ENCODE results near the gene OR14A16. TPM values are rescaled to one million over a fixed set of nuclear protein-coding genes. Genes with fewer than 3 reads are reported as not detected.

Gene OR14A16
- total RNA-seq, 1 experiment from 2014 or later: not detected

DNA sequence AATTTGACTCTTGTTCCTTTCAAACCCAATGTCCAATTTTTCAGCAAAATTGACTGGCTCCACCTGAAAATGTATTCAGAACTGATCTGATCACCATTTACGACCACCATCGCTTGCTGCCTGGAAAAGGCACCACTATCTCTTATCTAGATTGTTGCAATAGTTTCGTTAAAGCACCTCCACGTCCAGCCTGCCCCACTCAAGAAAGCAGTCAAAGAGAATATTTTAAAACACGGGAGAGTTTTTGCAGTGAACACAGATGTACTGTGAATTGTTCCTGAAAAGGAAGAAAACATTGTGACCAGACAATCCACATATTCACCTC lies 21.7 kb upstream of the OR14A16 start:
- Histone ChIP-seq H3K27me3 (ENCODE audit: control insufficient read depth, insufficient read depth, low read length) (no peaks in the 10 kb centered on the region), H3K27ac (ENCODE audit: low read length) (no peak overlapping the region), H3K4me1 (ENCODE audit: control insufficient read depth, insufficient read depth, low read length) (no peaks in the 10 kb centered on the region), H3K36me3 (ENCODE audit: control insufficient read depth, insufficient read depth, low read length) (no peaks in the 10 kb centered on the region), H3K9me3 (ENCODE audit: control insufficient read depth, insufficient read depth, low read depth, low read length) (no peaks in the 10 kb centered on the region; the same call in 1 of the 2 replicates), H3K4me3 (ENCODE audit: low read depth in 2 of 2, low read length in 2 of 2) (no peak overlapping the region)
- in situ Hi-C loops (cut with HindIII; ENCODE audit: low pct_unique_long_range_greater_than_20kb, low sequenced_read_pairs) (no loop called here), intact Hi-C loops (cut with micrococcal nuclease; ENCODE audit: unreplicated experiment) (no loop called here)
- TF ChIP-seq TCF7L2 (IDR thresholded peaks at IDR 0.05; ENCODE audit: low read depth, low read length) (no peak), SIN3A (IDR thresholded peaks at IDR 0.05; ENCODE audit: borderline replicate concordance, insufficient read depth, low read depth, low read length) (no peak), POLR2AphosphoS5 (IDR thresholded peaks at IDR 0.05; ENCODE audit: low read depth, low read length) (no peak)
- TF ChIP-seq, protein P1, sequence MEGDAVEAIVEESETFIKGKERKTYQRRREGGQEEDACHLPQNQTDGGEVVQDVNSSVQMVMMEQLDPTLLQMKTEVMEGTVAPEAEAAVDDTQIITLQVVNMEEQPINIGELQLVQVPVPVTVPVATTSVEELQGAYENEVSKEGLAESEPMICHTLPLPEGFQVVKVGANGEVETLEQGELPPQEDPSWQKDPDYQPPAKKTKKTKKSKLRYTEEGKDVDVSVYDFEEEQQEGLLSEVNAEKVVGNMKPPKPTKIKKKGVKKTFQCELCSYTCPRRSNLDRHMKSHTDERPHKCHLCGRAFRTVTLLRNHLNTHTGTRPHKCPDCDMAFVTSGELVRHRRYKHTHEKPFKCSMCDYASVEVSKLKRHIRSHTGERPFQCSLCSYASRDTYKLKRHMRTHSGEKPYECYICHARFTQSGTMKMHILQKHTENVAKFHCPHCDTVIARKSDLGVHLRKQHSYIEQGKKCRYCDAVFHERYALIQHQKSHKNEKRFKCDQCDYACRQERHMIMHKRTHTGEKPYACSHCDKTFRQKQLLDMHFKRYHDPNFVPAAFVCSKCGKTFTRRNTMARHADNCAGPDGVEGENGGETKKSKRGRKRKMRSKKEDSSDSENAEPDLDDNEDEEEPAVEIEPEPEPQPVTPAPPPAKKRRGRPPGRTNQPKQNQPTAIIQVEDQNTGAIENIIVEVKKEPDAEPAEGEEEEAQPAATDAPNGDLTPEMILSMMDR (IDR thresholded peaks at IDR 0.05): no peak
- TF ChIP-seq, protein P2, sequence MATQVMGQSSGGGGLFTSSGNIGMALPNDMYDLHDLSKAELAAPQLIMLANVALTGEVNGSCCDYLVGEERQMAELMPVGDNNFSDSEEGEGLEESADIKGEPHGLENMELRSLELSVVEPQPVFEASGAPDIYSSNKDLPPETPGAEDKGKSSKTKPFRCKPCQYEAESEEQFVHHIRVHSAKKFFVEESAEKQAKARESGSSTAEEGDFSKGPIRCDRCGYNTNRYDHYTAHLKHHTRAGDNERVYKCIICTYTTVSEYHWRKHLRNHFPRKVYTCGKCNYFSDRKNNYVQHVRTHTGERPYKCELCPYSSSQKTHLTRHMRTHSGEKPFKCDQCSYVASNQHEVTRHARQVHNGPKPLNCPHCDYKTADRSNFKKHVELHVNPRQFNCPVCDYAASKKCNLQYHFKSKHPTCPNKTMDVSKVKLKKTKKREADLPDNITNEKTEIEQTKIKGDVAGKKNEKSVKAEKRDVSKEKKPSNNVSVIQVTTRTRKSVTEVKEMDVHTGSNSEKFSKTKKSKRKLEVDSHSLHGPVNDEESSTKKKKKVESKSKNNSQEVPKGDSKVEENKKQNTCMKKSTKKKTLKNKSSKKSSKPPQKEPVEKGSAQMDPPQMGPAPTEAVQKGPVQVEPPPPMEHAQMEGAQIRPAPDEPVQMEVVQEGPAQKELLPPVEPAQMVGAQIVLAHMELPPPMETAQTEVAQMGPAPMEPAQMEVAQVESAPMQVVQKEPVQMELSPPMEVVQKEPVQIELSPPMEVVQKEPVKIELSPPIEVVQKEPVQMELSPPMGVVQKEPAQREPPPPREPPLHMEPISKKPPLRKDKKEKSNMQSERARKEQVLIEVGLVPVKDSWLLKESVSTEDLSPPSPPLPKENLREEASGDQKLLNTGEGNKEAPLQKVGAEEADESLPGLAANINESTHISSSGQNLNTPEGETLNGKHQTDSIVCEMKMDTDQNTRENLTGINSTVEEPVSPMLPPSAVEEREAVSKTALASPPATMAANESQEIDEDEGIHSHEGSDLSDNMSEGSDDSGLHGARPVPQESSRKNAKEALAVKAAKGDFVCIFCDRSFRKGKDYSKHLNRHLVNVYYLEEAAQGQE (IDR thresholded peaks at IDR 0.05; ENCODE audit: insufficient read depth in 1 of 2, low read depth in 2 of 2, low read length in 1 of 2): no peak
- POLR2A ChIA-PET: no interaction called here
- CTCF ChIA-PET: no interaction called here
- DNase-seq (ENCODE audit: low read depth, low spot score) (no peak), ATAC-seq (no peak)
- BruUV-seq (replicated peaks): no TSS peak

DNA sequence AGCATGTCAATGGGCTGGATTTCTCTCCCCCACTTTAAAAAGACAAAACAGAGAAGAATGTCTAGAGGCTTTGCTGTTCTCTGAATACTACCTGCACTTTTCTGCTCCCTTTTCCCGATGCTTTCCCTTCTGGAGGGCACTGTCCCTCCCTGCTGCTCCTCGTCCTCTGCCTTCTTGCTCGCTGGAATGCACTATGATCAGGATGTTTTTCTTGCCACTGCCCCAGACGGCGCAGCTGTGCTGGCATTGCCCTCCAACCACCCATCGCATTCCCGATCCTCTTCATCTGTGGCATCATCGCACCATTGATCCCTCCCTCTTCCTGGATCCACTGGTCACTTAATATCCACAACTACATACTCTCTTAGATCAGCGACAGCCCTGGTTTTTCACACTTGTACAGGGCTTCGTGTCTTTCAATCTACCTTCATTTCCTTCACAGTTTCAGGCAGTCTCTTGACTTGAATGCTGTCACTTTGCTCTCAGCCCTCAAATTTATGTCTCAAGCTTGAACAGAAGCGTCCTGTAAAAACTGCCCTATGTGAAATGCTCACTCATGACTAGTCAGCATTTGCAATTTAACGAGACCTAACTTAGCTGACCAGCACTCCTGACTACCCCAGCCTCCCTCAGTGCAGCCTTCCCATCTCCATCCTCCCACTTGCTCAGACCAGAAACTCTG lies 21.2 kb upstream of the OR14A16 start:
- H3K4me3 ChIP-seq (ENCODE audit: low read depth in 2 of 2, low read length in 2 of 2): no peak overlapping the region
- no peaks in the 10 kb centered on the region for H3K4me1 ChIP-seq (ENCODE audit: control insufficient read depth, insufficient read depth, low read length)
- BruUV-seq (replicated peaks): no TSS peak
- intact Hi-C loops (cut with micrococcal nuclease; ENCODE audit: unreplicated experiment) (no loop called here), in situ Hi-C loops (cut with HindIII; ENCODE audit: low pct_unique_long_range_greater_than_20kb, low sequenced_read_pairs) (no loop called here)
- H3K27ac ChIP-seq (ENCODE audit: low read length): no peak overlapping the region
- H3K9me3 ChIP-seq (ENCODE audit: control insufficient read depth, insufficient read depth, low read depth, low read length): no peaks in the 10 kb centered on the region; the same call in 1 of the 2 replicates
- no peaks in the 10 kb centered on the region for H3K27me3 ChIP-seq (ENCODE audit: control insufficient read depth, insufficient read depth, low read length)
- ATAC-seq (no peak), DNase-seq (ENCODE audit: low read depth, low spot score) (no peak)
- POLR2A ChIA-PET: no interaction called here
- TF ChIP-seq, protein P1 (IDR thresholded peaks at IDR 0.05): no peak
- TF ChIP-seq POLR2AphosphoS5 (IDR thresholded peaks at IDR 0.05; ENCODE audit: low read depth, low read length): no peak
- no peak for TF ChIP-seq TCF7L2 (IDR thresholded peaks at IDR 0.05; ENCODE audit: low read depth, low read length)
- TF ChIP-seq SIN3A (IDR thresholded peaks at IDR 0.05; ENCODE audit: borderline replicate concordance, insufficient read depth, low read depth, low read length): no peak
- TF ChIP-seq, protein P2 (IDR thresholded peaks at IDR 0.05; ENCODE audit: insufficient read depth in 1 of 2, low read depth in 2 of 2, low read length in 1 of 2): no peak
- CTCF ChIA-PET: no interaction called here
- H3K36me3 ChIP-seq (ENCODE audit: control insufficient read depth, insufficient read depth, low read length): no peaks in the 10 kb centered on the region

All from Panc1 (cell line).